ENCODE data around the gene DCLK2. TPM values are rescaled to one million over a fixed set of nuclear protein-coding genes. Genes with fewer than 3 reads are reported as not detected.
A peak's percentile ranks its signal among the peaks of the same experiment; 100 is the strongest.

Gene DCLK2
- total RNA-seq, 1 donor from 2014 or later = 4.9 TPM

- TF ChIP-seq, protein P1, sequence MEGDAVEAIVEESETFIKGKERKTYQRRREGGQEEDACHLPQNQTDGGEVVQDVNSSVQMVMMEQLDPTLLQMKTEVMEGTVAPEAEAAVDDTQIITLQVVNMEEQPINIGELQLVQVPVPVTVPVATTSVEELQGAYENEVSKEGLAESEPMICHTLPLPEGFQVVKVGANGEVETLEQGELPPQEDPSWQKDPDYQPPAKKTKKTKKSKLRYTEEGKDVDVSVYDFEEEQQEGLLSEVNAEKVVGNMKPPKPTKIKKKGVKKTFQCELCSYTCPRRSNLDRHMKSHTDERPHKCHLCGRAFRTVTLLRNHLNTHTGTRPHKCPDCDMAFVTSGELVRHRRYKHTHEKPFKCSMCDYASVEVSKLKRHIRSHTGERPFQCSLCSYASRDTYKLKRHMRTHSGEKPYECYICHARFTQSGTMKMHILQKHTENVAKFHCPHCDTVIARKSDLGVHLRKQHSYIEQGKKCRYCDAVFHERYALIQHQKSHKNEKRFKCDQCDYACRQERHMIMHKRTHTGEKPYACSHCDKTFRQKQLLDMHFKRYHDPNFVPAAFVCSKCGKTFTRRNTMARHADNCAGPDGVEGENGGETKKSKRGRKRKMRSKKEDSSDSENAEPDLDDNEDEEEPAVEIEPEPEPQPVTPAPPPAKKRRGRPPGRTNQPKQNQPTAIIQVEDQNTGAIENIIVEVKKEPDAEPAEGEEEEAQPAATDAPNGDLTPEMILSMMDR (IDR thresholded peaks at IDR 0.05) = no peak
- Histone ChIP-seq H3K9me3 (no peaks in the 10 kb centered on the region), H3K4me3 (no peak overlapping the region), H3K27me3 (no peaks in the 10 kb centered on the region), H3K36me3 (no peaks in the 10 kb centered on the region), H3K4me1 (peaks cover 5% of the 10 kb centered on the region), H3K27ac (no peak overlapping the region)
- intact Hi-C loops (cut with DNase I) = no loop called here
- DNase-seq (no peak), ATAC-seq (no peak)
Observed at GRCh38 chr4:150212927-150213326, 134.7 kb downstream of the DCLK2 start.

- TF ChIP-seq, protein P1 (IDR thresholded peaks at IDR 0.05) = no peak
Observed at GRCh38 chr4:150215601-150216000, 137.4 kb downstream of the DCLK2 start.

DNA sequence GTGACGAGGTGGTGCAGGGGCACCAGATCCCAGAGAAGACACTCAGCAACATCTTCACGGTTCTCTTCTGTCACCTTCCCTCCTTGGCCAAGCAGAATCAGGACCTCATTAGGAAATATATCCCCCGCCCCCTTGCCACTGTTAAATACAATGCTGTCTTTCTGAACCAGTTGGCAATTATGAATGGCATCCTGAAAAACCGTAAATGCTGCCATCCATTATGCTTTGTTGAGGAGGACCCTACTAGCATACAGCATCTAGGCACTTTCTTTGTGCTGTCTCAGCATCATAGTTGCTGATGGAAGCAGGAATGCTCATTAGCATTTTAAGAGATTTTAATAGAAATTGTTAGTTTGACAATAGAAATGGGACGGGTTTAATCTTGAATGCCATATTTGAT lies 138.5 kb downstream of the DCLK2 start:
- Histone ChIP-seq H3K36me3 (no peaks in the 10 kb centered on the region), H3K9me3 (no peaks in the 10 kb centered on the region), H3K27me3 (no peaks in the 10 kb centered on the region), H3K4me1 (peaks cover 5% of the 10 kb centered on the region), H3K27ac (no peak overlapping the region), H3K4me3 (no peak overlapping the region)
- ATAC-seq = no peak
- intact Hi-C loops (cut with DNase I) = no loop called here
- no peak for DNase-seq
- TF ChIP-seq, protein P1 (IDR thresholded peaks at IDR 0.05) = no peak

More at GRCh38 chr4:150215601-150216000, 137.4 kb downstream of the DCLK2 start:
- DNase-seq (no peak), ATAC-seq (peak; percentile 54)
- Histone ChIP-seq H3K9me3 (no peaks in the 10 kb centered on the region), H3K27me3 (no peaks in the 10 kb centered on the region), H3K4me1 (peaks cover 5% of the 10 kb centered on the region), H3K36me3 (no peaks in the 10 kb centered on the region), H3K27ac (no peak overlapping the region), H3K4me3 (no peak overlapping the region)
- intact Hi-C loops (cut with DNase I) = no loop called here

DNA sequence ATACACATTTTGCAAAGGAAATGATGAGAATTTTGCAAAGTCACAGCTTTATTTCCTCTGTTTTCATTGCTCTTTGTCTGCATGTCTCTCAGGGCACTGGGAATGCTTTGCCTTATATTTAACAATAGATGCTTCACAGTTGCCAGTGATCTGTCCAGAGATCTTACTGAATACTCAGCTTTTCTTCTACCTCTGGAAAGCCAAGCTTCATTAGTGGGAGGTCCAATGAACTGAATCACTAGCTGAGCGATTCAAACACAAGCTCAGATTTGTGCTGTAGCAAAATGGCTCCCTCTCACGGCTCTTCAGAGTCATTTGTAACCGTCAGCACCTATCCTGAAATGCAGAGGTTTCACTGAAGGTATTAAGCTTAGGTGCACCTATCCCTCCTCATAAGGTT lies 138.9 kb downstream of the DCLK2 start:
- no peak for DNase-seq
- TF ChIP-seq, protein P1 (IDR thresholded peaks at IDR 0.05) = peak; percentile 11
- intact Hi-C loops (cut with DNase I) = no loop called here
- H3K4me3 ChIP-seq = no peak overlapping the region
- no peaks in the 10 kb centered on the region for H3K27me3 ChIP-seq
- H3K27ac ChIP-seq = no peak overlapping the region
- no peaks in the 10 kb centered on the region for H3K36me3 ChIP-seq
- no peaks in the 10 kb centered on the region for H3K9me3 ChIP-seq
- H3K4me1 ChIP-seq = peaks cover 5% of the 10 kb centered on the region
- no peak for ATAC-seq

GRCh38 chr4:150217808-150218207 lies 139.6 kb downstream of the DCLK2 start:
- intact Hi-C loops (cut with DNase I) = no loop called here

More at GRCh38 chr4:150217808-150218207, 139.6 kb downstream of the DCLK2 start:
- TF ChIP-seq, protein P1 (IDR thresholded peaks at IDR 0.05) = no peak
- H3K9me3 ChIP-seq = no peaks in the 10 kb centered on the region
- H3K27me3 ChIP-seq = no peaks in the 10 kb centered on the region
- no peak overlapping the region for H3K27ac ChIP-seq
- DNase-seq = no peak
- H3K4me3 ChIP-seq = no peak overlapping the region
- no peaks in the 10 kb centered on the region for H3K36me3 ChIP-seq
- no peak for ATAC-seq
- H3K4me1 ChIP-seq = peaks cover 5% of the 10 kb centered on the region
